ENCODE measurements around the gene PCDH7.
A peak's percentile ranks its signal among the peaks of the same experiment; 100 is the strongest.

Gene PCDH7

DNA sequence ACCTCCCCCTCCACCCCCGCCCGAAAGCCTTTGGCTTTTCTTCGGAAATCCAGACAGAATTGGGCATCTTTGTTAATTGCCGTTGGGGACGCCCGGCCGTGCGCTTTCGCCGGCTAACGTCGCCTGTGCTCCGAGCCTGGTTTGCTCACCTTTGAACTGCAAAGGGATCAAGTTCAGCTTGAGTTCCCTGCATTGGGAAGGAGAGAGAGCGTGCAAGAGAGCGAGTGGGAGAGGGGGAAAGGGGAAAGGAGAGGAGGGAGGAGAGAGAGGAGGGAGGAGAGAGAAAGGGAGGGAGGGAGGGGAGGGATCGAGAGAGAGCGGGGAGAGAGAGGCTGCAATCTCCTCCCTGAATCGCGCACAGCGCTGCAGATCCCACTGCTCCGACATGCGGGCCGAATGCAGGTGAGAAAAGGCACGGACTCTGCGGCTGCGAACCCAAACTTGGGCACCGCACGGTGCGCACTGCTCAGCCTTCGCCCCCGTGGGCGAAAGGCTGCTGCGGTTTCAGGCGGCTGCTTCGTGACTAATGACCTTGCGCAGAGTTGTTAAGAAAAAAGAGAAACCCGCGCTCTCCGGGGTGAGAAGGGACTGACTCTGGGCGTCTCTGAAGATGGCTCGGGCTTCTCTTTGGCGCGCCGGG, at the start of gene PCDH7:
TSS of gene PCDH7 (plus strand) at position 349 of the 640 bp plus-strand sequence. CDS start 1,054 bp downstream, outside the sequence.
- DNase-seq (ENCODE audit: low spot score): no peak
- TF ChIP-seq CTCF (IDR thresholded peaks at IDR 0.05): no peak
- Histone ChIP-seq H3K4me3 (peak within 1 kb of the TSS; percentile 91), H3K27ac (peak within 1 kb of the TSS; percentile 47 to 93)

DNA sequence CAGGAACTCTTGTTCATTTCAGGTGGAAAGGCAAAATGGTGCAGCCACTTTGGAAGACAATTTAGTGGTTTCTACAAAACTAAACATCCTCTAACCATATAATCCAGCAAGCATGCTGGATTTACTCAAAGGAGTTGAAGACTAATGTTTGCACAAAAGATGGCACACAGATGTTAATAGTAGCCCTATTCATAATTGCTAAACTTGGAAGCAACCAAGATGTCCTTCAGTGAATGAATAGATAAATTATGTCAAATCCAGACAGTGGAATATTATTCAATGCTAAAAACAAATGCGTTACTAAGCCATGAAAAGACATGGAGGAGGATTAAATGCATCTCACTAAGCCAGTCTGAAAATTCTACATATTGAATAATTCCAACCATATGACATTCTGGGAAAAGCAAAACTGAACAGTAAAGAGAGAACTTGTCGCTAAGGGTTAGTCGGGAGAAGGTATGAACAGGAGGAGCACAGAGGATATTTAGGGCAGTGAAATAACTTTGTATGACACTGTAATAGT, 48.2 kb upstream of the PCDH7 start:
- H3K4me3 ChIP-seq: no peak overlapping the region
- no peak for DNase-seq (ENCODE audit: low spot score)

GRCh38 chr4:30696191-30696590, 24.0 kb upstream of the PCDH7 start:
- Histone ChIP-seq H3K4me3 (no peak overlapping the region), H3K27ac (no peak overlapping the region)
- DNase-seq (ENCODE audit: low spot score): no peak
- TF ChIP-seq CTCF (IDR thresholded peaks at IDR 0.05): no peak

More for the DNA sequence above, 48.2 kb upstream of the PCDH7 start:
- no peak overlapping the region for H3K27ac ChIP-seq
- TF ChIP-seq CTCF (IDR thresholded peaks at IDR 0.05): no peak

DNA sequence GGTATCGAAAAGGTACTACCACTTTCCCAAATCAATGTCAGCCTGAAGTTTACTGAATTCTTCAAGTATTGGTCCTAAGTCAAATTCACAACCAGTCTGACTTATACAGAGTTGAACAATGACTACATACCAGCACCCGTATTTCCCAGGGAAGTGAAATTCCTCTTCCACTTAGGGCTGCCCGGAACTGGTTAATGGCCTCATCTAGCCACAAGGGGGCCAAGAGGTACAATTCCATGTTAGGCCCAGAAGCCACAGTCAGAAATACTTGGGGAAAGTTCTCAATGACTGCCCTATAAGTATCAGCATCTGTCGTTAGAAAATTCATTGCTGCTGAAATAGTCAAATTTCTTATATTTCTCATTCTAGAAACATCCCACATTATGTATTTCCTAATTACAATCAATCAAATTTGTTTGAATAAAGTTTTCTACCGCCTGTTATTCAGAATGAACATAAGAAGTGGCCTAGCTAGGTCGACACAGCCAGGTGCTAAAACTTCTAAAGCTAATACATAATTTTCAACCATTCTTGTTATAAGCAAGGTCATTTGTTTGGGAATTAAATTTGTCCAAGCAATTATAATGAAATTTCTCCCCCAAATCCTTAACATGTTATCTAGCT, 5.6 kb upstream of the PCDH7 start:
- Histone ChIP-seq H3K4me3 (no peak overlapping the region), H3K27ac (no peak overlapping the region)
- TF ChIP-seq CTCF (IDR thresholded peaks at IDR 0.05): peak; percentile 56
- no peak for DNase-seq (ENCODE audit: low spot score)

GRCh38 chr4:30716158-30716557, 4.0 kb upstream of the PCDH7 start:
- no peak for TF ChIP-seq CTCF (IDR thresholded peaks at IDR 0.05)
- peak overlapping the region; percentile 91 for H3K4me3 ChIP-seq
- no peak overlapping the region for H3K27ac ChIP-seq
- no peak for DNase-seq (ENCODE audit: low spot score)

GRCh38 chr4:30716681-30717207, 3.4 kb upstream of the PCDH7 start:
- peak overlapping the region; percentile 46 to 93 for H3K27ac ChIP-seq
- H3K4me3 ChIP-seq: peak overlapping the region; percentile 91
- no peak for DNase-seq (ENCODE audit: low spot score)
- TF ChIP-seq CTCF (IDR thresholded peaks at IDR 0.05): no peak
